ENCODE measurements around the gene RNF152.

DNA sequence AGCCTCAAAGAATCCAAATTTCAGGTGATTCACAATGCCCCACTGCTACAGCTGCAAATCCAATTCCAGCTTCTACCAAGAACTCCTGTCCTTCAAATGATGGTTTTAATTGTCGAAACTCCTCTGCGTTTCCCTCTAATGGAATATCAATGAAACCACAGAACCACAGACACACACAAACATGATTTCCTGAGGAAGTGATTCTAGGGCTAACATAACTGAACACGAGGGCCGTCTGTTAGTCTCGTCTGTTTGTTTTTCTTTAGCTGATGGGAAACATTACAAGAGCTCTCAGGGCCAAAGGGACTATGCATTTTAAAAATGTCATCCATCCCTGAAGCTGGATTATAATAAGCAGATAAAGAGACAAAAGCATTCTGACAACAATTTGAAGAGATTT is 59.4 kb downstream of the RNF152 start:
- no peak for TF ChIP-seq RBFOX2 (IDR thresholded peaks at IDR 0.05; ENCODE audit: low read depth, low read length)
- no peak for TF ChIP-seq POLR2A (IDR thresholded peaks at IDR 0.05; ENCODE audit: insufficient read depth in 1 of 2, low read depth in 2 of 2, low read length in 2 of 2)
- TF ChIP-seq ZFX (CRISPR knock-in tag; IDR thresholded peaks at IDR 0.05; ENCODE audit: low read depth) = no peak
- TF ChIP-seq, protein P1, sequence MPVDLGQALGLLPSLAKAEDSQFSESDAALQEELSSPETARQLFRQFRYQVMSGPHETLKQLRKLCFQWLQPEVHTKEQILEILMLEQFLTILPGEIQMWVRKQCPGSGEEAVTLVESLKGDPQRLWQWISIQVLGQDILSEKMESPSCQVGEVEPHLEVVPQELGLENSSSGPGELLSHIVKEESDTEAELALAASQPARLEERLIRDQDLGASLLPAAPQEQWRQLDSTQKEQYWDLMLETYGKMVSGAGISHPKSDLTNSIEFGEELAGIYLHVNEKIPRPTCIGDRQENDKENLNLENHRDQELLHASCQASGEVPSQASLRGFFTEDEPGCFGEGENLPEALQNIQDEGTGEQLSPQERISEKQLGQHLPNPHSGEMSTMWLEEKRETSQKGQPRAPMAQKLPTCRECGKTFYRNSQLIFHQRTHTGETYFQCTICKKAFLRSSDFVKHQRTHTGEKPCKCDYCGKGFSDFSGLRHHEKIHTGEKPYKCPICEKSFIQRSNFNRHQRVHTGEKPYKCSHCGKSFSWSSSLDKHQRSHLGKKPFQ (CRISPR knock-in tag; IDR thresholded peaks at IDR 0.05; ENCODE audit: insufficient replicate concordance) = no peak
- TF ChIP-seq ZNF235 (CRISPR knock-in tag; IDR thresholded peaks at IDR 0.05; ENCODE audit: borderline replicate concordance) = no peak
- no peak for TF ChIP-seq BRD4 (CRISPR knock-in tag; IDR thresholded peaks at IDR 0.05)
- TF ChIP-seq ZBTB38 (CRISPR knock-in tag; IDR thresholded peaks at IDR 0.05) = no peak
- TF ChIP-seq, protein P2, sequence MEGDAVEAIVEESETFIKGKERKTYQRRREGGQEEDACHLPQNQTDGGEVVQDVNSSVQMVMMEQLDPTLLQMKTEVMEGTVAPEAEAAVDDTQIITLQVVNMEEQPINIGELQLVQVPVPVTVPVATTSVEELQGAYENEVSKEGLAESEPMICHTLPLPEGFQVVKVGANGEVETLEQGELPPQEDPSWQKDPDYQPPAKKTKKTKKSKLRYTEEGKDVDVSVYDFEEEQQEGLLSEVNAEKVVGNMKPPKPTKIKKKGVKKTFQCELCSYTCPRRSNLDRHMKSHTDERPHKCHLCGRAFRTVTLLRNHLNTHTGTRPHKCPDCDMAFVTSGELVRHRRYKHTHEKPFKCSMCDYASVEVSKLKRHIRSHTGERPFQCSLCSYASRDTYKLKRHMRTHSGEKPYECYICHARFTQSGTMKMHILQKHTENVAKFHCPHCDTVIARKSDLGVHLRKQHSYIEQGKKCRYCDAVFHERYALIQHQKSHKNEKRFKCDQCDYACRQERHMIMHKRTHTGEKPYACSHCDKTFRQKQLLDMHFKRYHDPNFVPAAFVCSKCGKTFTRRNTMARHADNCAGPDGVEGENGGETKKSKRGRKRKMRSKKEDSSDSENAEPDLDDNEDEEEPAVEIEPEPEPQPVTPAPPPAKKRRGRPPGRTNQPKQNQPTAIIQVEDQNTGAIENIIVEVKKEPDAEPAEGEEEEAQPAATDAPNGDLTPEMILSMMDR (CRISPR knock-in tag; IDR thresholded peaks at IDR 0.05) = no peak
- no peak for TF ChIP-seq TERF1 (CRISPR knock-in tag; IDR thresholded peaks at IDR 0.05)
- TF ChIP-seq EZH2 (conservative IDR thresholded peaks at IDR 0.05; ENCODE audit: low read depth, low read length) = no peak
